NT2/D1 (cell line): Measurements from ENCODE around the gene SLF1.
A peak's percentile ranks its signal among the peaks of the same experiment; 100 is the strongest.
"Not testable (repeated sequence)": the region's sequence is repeated elsewhere in the genome, so short reads cannot be mapped to it uniquely, and the experiment has no call there.

Source experiments
- DNase-seq: peaks from one replicate; pipeline ENCODE4 v3.0.0-alpha.2; 2011; ENCODE audit warnings: low read depth, low spot score
- H3K27me3 ChIP-seq: 2 replicates; pipeline ENCODE4 v1.6.0; 2011; ENCODE audit warnings: mild to moderate bottlenecking; ENCODE audit not compliant: insufficient read length, insufficient read depth
- H3K36me3 ChIP-seq: 2 replicates; pipeline ENCODE4 v1.6.1; 2011; ENCODE audit warnings: mild to moderate bottlenecking, low read length, mixed read lengths; ENCODE audit not compliant: insufficient read depth, insufficient read length
- H3K4me1 ChIP-seq: 2 replicates; pipeline ENCODE4 v1.5.1; 2011; ENCODE audit not compliant: insufficient read depth, insufficient read length
- H3K4me3 ChIP-seq: 2 replicates; pipeline ENCODE4 v1.5.1; 2011; ENCODE audit warnings: low read depth; ENCODE audit not compliant: insufficient read length
- H3K9ac ChIP-seq: 2 replicates; pipeline ENCODE4 v1.6.0; 2011; ENCODE audit warnings: low read depth; ENCODE audit not compliant: insufficient read length
- H3K9me3 ChIP-seq: 2 replicates; pipeline ENCODE4 v1.5.1; 2011; ENCODE audit warnings: mild to moderate bottlenecking, low read length; ENCODE audit not compliant: insufficient read depth
- SUZ12 ChIP-seq: IDR thresholded peaks from 2 replicates; pipeline ENCODE4 v1.6.1; 2011; ENCODE audit not compliant: insufficient read length, insufficient read depth; ENCODE audit errors: extremely low read depth
- YY1 ChIP-seq: IDR thresholded peaks from 2 replicates; pipeline ENCODE4 v1.6.1; 2011; ENCODE audit not compliant: insufficient read length, insufficient read depth
- ZNF274 ChIP-seq: IDR thresholded peaks from 2 replicates; pipeline ENCODE4 v1.6.1; 2011; ENCODE audit warnings: mild to moderate bottlenecking, low read depth, low read length

Gene SLF1

GRCh38 chr5:94618493-94619328 lies at the start of gene SLF1, which contains the start of gene KIAA0825:
Gene SLF1 (plus strand): TSS chr5:94618669. CDS start chr5:94628811, 10,142 bp downstream.
Gene KIAA0825 (minus strand): TSS chr5:94618604. CDS start chr5:94537126, 81,478 bp downstream.
- H3K36me3 ChIP-seq, result no peaks in the 10 kb centered on the region
- no peaks in the 10 kb centered on the region for H3K4me1 ChIP-seq
- H3K4me3 ChIP-seq, result peak within 1 kb of the TSS; percentile 95
- no peak for TF ChIP-seq SUZ12
- TF ChIP-seq YY1, result no peak
- TF ChIP-seq ZNF274, result no peak
- no peaks in the 10 kb centered on the region for H3K27me3 ChIP-seq
- peak; percentile 66 for DNase-seq
- H3K9ac ChIP-seq, result peak within 1 kb of the TSS; percentile 92
- H3K9me3 ChIP-seq, result no peaks in the 10 kb centered on the region

- TF ChIP-seq YY1 (no peak), SUZ12 (no peak), ZNF274 (no peak)
- H3K36me3 ChIP-seq, result no peaks in the 10 kb centered on the region
- H3K9ac ChIP-seq, result no peak overlapping the region
- no peak overlapping the region for H3K4me3 ChIP-seq
- no peaks in the 10 kb centered on the region for H3K9me3 ChIP-seq
- no peaks in the 10 kb centered on the region for H3K4me1 ChIP-seq
- no peak for DNase-seq
- H3K27me3 ChIP-seq, result no peaks in the 10 kb centered on the region
Observed at GRCh38 chr5:94571415-94571814, 47.1 kb upstream of the SLF1 start.

- not testable (repeated sequence) for H3K4me3 ChIP-seq, H3K27me3 ChIP-seq, H3K9ac ChIP-seq, H3K36me3 ChIP-seq, H3K4me1 ChIP-seq, H3K9me3 ChIP-seq
- DNase-seq, result peak; percentile 11
Observed at GRCh38 chr5:94573349-94573748, 45.1 kb upstream of the SLF1 start.

GRCh38 chr5:94575196-94575595 lies 43.3 kb upstream of the SLF1 start:
- Histone ChIP-seq H3K9ac (no peak overlapping the region), H3K4me1 (no peaks in the 10 kb centered on the region), H3K27me3 (no peaks in the 10 kb centered on the region), H3K4me3 (no peak overlapping the region), H3K36me3 (no peaks in the 10 kb centered on the region), H3K9me3 (no peaks in the 10 kb centered on the region)
- TF ChIP-seq ZNF274, result no peak
- no peak for TF ChIP-seq SUZ12
- no peak for TF ChIP-seq YY1
- DNase-seq, result no peak

GRCh38 chr5:94577466-94578245 lies 40.8 kb upstream of the SLF1 start:
- H3K9me3 ChIP-seq, result no peaks in the 10 kb centered on the region
- no peaks in the 10 kb centered on the region for H3K36me3 ChIP-seq
- no peaks in the 10 kb centered on the region for H3K27me3 ChIP-seq
- H3K9ac ChIP-seq, result no peak overlapping the region
- DNase-seq, result no peak
- no peaks in the 10 kb centered on the region for H3K4me1 ChIP-seq
- TF ChIP-seq ZNF274 (no peak), SUZ12 (no peak), YY1 (no peak)
- H3K4me3 ChIP-seq, result no peak overlapping the region

GRCh38 chr5:94595281-94595840 lies 23.1 kb upstream of the SLF1 start:
- TF ChIP-seq YY1, result no peak
- TF ChIP-seq SUZ12, result no peak
- TF ChIP-seq ZNF274, result no peak
- H3K36me3 ChIP-seq, result no peaks in the 10 kb centered on the region
- no peaks in the 10 kb centered on the region for H3K27me3 ChIP-seq
- H3K9me3 ChIP-seq, result no peaks in the 10 kb centered on the region
- no peak overlapping the region for H3K4me3 ChIP-seq
- H3K9ac ChIP-seq, result no peak overlapping the region
- no peaks in the 10 kb centered on the region for H3K4me1 ChIP-seq
- no peak for DNase-seq

- no peak for DNase-seq
Observed at GRCh38 chr5:94613583-94613982, 4.9 kb upstream of the SLF1 start.

More at GRCh38 chr5:94613583-94613982, 4.9 kb upstream of the SLF1 start:
- H3K36me3 ChIP-seq, result no peaks in the 10 kb centered on the region
- no peaks in the 10 kb centered on the region for H3K9me3 ChIP-seq
- no peaks in the 10 kb centered on the region for H3K27me3 ChIP-seq
- TF ChIP-seq ZNF274, result no peak
- TF ChIP-seq YY1, result no peak
- no peak for TF ChIP-seq SUZ12
- H3K4me3 ChIP-seq, result no peak overlapping the region
- no peaks in the 10 kb centered on the region for H3K4me1 ChIP-seq
- H3K9ac ChIP-seq, result no peak overlapping the region
